ENCODE results near the gene MAPKAP1. TPM values are rescaled to one million over a fixed set of nuclear protein-coding genes. Genes with fewer than 3 reads are reported as not detected.

The MAPKAP1 gene
- total and polyA plus RNA-seq, 2 of the 13 experiments (the other 11 are each of a cell fraction or from before 2014, with no cell fraction given), result 45.0 to 64.3 TPM

GRCh38 chr9:125507226-125507625, 199.8 kb downstream of the MAPKAP1 start (continued):
- no peak for TF ChIP-seq RERE (CRISPR knock-in tag; IDR thresholded peaks at IDR 0.05; ENCODE audit: low read depth)
- no peak for TF ChIP-seq ZNF576 (CRISPR knock-in tag; IDR thresholded peaks at IDR 0.05)
- no peak for TF ChIP-seq FOXO4 (CRISPR knock-in tag; conservative IDR thresholded peaks at IDR 0.05)
- no peak for TF ChIP-seq PTBP1 (IDR thresholded peaks at IDR 0.05; ENCODE audit: low read depth, low read length, poor library complexity, severe bottlenecking)
- no peak for TF ChIP-seq THRA (CRISPR knock-in tag; IDR thresholded peaks at IDR 0.05; ENCODE audit: borderline replicate concordance)
- no peak for TF ChIP-seq ZNF3 (CRISPR knock-in tag; IDR thresholded peaks at IDR 0.05)
- TF ChIP-seq ZSCAN9 (CRISPR knock-in tag; IDR thresholded peaks at IDR 0.05; ENCODE audit: borderline replicate concordance), result no peak
- TF ChIP-seq ZNF891 (CRISPR knock-in tag; IDR thresholded peaks at IDR 0.05), result no peak
- no peak for TF ChIP-seq TEAD2 (CRISPR knock-in tag; IDR thresholded peaks at IDR 0.05)
- no peak for TF ChIP-seq NFKBIZ (CRISPR knock-in tag; IDR thresholded peaks at IDR 0.05)
- no peak for TF ChIP-seq ZNF274 (CRISPR knock-in tag; IDR thresholded peaks at IDR 0.05)
- TF ChIP-seq RFX3 (CRISPR knock-in tag; IDR thresholded peaks at IDR 0.05), result no peak

Data from HepG2 (cell line).